ENCODE measurements around the gene FHL5. TPM values are rescaled to one million over a fixed set of nuclear protein-coding genes. Genes with fewer than 3 reads are reported as not detected.
A peak's percentile ranks its signal among the peaks of the same experiment; 100 is the strongest.
"Not testable (repeated sequence)": the region's sequence is repeated elsewhere in the genome, so short reads cannot be mapped to it uniquely, and the experiment has no call there.

Gene FHL5
- total RNA-seq, 1 experiment from 2014 or later, result not detected

DNA sequence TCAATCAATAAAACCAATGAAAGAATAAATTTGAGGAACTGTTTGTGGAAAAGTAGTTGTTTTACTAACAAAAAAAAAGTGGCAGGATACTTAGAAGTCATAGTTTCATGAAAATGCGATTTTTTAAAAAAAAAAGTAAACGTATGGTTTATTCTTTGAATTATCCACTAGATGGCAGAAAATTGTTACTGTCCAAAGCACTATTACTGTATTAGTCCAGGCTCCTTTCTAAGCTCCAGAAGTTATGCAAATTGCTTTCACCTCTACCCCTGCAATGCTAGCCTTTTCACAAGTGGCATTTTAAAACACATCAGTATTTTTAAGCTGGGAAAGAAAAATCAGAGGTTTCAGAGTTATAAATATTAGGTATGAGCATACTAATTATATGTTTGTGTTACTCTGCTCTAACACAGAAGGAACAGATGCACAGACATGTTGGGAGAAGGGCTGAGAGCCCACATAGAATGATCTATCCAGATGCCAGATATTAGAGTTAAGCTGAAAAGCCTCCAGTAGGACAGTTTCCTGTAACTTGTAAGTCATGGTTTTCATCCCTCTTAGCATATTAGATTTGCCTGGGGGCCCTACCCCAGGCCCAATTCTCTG lies 63.9 kb downstream of the FHL5 start:
- no peaks in the 10 kb centered on the region for H3K4me1 ChIP-seq (replicated peaks)
- H3K27ac ChIP-seq, result no peak overlapping the region
- H3K4me3 ChIP-seq, result no peak overlapping the region
- H3K36me3 ChIP-seq, result no peaks in the 10 kb centered on the region
- peaks cover 4% of the 10 kb centered on the region; the same call in 1 of the 2 replicates for H3K27me3 ChIP-seq (replicated peaks)
- H3K9me3 ChIP-seq (replicated peaks), result no peaks in the 10 kb centered on the region
- peak in 1 of 2 experiments; percentile 9 for DNase-seq (ENCODE audit: low read depth in 1 of 2, low spot score in 2 of 2)

DNA sequence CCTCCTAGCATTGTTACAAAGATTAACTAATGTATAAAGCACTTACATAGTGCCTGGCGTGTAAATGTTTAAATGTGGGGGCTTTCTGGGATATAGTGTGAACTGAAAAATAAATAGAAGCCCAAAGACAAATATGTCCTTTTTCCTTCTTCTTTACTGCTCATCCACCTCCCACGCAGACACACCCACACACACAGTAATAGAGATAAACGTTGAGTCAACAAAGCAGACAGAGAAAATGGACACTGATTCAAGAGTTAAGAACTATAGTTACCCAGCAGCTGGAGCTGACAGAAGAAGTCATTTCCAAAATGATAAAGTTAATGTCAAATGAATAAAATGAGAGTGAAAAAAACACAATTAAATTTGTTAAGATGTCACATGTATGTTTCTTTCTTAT lies 68.3 kb downstream of the FHL5 start:
- Histone ChIP-seq H3K4me1 (replicated peaks) (no peaks in the 10 kb centered on the region), H3K27ac (no peak overlapping the region), H3K36me3 (no peaks in the 10 kb centered on the region), H3K4me3 (no peak overlapping the region), H3K9me3 (replicated peaks) (no peaks in the 10 kb centered on the region), H3K27me3 (replicated peaks) (no peaks in the 10 kb centered on the region)
- DNase-seq (ENCODE audit: low read depth in 1 of 2, low spot score in 2 of 2), result no peak

DNA sequence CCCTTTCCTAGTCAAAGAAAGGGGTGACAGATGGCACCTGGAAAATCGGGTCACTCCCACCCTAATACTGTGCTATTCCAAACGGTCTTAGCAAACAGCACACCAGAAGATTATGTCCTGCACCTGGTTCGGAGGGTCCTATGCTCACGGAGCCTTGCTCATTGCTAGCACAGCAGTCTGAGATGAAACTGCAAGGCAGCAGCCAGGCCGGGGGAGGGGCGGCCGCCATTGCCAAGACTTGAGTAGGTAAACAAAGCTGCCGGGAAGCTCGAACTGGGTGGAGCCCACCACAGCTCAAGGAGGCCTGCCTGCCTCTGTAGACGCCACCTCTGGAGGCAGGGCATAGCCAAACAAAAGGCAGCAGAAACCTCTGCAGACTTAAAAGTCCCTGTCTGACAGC lies 75.1 kb downstream of the FHL5 start:
- not testable (repeated sequence) for H3K9me3 ChIP-seq (replicated peaks); H3K4me3 ChIP-seq; H3K27ac ChIP-seq; H3K4me1 ChIP-seq (replicated peaks); H3K27me3 ChIP-seq (replicated peaks); H3K36me3 ChIP-seq; DNase-seq (ENCODE audit: low read depth in 1 of 2, low spot score in 2 of 2)

DNA sequence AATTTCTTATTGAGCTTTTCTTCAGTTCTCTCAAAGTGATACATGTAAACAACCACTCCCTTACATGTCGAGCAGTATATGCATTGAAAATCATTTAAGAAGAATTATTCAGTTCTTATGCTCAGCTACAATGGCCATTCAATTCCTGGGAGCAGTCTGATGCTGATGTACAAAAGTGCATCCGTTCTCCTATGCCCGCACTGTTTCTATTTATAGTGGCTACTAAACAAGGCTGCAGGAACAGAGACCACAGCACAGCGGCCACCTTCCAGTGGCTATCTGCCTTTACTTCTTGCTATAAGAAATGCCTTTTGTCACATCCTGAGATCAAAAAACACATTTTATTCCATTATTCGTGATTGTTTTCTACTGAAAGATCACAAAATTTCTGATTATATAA lies 82.2 kb downstream of the FHL5 start:
- H3K27ac ChIP-seq, result no peak overlapping the region
- no peak for DNase-seq (ENCODE audit: low read depth in 1 of 2, low spot score in 2 of 2)
- H3K4me1 ChIP-seq (replicated peaks), result no peaks in the 10 kb centered on the region
- no peaks in the 10 kb centered on the region for H3K36me3 ChIP-seq
- H3K9me3 ChIP-seq (replicated peaks), result no peaks in the 10 kb centered on the region
- no peak overlapping the region for H3K4me3 ChIP-seq
- no peaks in the 10 kb centered on the region for H3K27me3 ChIP-seq (replicated peaks)

DNA sequence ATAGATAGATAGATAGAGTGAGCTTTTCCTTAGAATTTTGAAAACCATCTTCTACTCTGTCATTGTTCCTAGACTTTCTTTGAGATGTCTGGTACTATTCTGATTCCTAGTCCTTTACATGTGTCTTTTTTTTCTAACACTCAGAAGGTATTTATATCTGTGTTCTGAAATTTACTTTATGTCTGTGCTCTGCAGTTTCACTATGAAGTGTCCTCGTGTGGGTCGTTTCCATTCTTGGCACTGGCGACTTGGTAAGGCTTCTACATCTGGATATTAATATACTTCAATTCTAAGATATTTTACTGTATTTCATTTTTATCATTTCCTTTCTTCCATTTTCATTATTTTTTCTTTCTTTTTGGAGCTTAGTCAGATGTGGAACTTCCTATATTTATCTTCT lies 87.0 kb downstream of the FHL5 start:
- H3K4me1 ChIP-seq (replicated peaks), result no peaks in the 10 kb centered on the region

DNA sequence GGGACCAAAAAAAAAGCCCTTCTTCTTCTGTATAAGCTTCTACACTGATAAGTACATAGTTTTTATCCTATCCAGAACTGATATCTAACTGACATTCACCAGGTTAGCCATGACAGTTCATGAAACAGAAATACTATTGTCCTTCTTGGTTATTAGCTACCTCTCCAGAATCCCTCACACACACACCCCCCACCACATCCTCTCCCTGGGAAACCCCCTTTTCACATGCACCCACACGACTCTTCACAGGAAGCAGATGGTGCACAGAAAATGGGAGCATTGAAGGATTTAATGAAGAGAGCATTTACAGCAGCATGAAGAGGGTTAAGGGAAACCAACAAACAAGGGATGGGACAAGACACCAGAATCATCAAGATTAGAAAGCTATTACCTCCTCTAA lies 88.9 kb downstream of the FHL5 start:
- Histone ChIP-seq H3K36me3 (no peaks in the 10 kb centered on the region), H3K4me1 (replicated peaks) (no peaks in the 10 kb centered on the region), H3K27me3 (replicated peaks) (no peaks in the 10 kb centered on the region), H3K4me3 (no peak overlapping the region), H3K27ac (no peak overlapping the region), H3K9me3 (replicated peaks) (no peaks in the 10 kb centered on the region)
- DNase-seq (ENCODE audit: low read depth in 1 of 2, low spot score in 2 of 2), result no peak

More for the DNA sequence above, 87.0 kb downstream of the FHL5 start:
- H3K4me3 ChIP-seq, result no peak overlapping the region
- DNase-seq (ENCODE audit: low read depth in 1 of 2, low spot score in 2 of 2), result no peak
- H3K27me3 ChIP-seq (replicated peaks), result no peaks in the 10 kb centered on the region
- H3K36me3 ChIP-seq, result no peaks in the 10 kb centered on the region
- no peak overlapping the region for H3K27ac ChIP-seq
- no peaks in the 10 kb centered on the region for H3K9me3 ChIP-seq (replicated peaks)

DNA sequence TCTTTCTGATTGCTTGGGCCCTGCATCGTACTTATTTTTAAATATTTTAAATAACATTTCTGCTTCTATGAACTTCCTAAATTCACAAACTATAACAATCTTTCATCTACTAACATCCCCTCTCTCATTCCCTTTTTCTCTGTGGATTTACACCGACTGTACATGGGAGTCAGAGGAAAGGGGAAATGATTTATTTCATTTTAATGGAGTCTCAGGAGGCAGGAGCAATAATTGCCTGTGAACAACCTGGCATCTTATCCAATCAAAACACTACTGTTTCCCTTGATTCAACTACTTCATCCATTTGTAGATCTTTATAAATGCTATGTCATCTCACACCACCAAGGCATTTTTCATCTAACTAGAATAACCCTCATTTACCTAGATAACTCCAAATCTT lies 89.6 kb downstream of the FHL5 start:
- no peak for DNase-seq (ENCODE audit: low read depth in 1 of 2, low spot score in 2 of 2)
- no peaks in the 10 kb centered on the region for H3K36me3 ChIP-seq
- H3K4me3 ChIP-seq, result no peak overlapping the region
- H3K4me1 ChIP-seq (replicated peaks), result no peaks in the 10 kb centered on the region
- H3K27me3 ChIP-seq (replicated peaks), result no peaks in the 10 kb centered on the region
- no peak overlapping the region for H3K27ac ChIP-seq
- no peaks in the 10 kb centered on the region for H3K9me3 ChIP-seq (replicated peaks)

DNA sequence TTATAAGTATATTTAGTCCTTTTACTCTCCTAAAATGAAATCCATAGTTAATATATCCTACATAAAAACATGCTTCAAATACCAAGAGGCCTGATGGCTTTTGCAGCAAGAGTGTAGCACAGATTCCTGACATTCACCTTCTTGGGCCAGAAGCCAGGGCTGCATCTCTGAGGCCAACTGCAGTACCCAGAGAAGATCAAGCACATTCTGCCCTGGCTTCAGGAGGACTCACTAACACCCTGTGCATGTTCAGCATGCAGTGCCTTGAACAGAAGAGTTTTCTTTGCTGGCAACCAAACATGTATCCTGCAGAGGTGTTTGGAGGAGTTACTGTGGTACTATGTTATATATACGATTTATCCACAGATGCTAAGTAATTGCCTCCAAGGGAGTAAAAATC lies 90.3 kb downstream of the FHL5 start:
- no peaks in the 10 kb centered on the region for H3K36me3 ChIP-seq
- H3K9me3 ChIP-seq (replicated peaks), result no peaks in the 10 kb centered on the region
- no peaks in the 10 kb centered on the region for H3K4me1 ChIP-seq (replicated peaks)
- no peak for DNase-seq (ENCODE audit: low read depth in 1 of 2, low spot score in 2 of 2)
- no peak overlapping the region for H3K27ac ChIP-seq
- no peaks in the 10 kb centered on the region for H3K27me3 ChIP-seq (replicated peaks)
- H3K4me3 ChIP-seq, result no peak overlapping the region

DNA sequence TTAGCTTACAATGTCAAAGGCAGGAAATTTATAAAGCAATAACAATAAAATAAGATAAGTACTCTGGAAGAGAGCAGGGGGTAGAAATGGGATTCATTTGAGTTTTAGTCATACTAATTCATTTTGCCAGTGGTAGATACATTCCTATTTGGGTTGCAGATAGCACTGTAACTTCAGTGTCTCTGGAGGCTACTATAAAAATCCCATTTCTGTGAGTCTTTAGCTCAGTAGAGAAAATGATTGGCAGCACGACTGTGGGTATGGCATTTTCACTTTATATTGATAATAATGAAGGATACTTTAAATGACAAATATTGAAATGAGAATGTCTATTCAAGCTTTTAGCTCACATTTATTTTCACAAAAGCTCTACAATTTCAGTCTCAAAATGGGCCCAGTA lies 93.6 kb downstream of the FHL5 start:
- H3K27ac ChIP-seq, result no peak overlapping the region
- no peaks in the 10 kb centered on the region for H3K27me3 ChIP-seq (replicated peaks)
- no peak for DNase-seq (ENCODE audit: low read depth in 1 of 2, low spot score in 2 of 2)
- H3K9me3 ChIP-seq (replicated peaks), result no peaks in the 10 kb centered on the region
- H3K4me1 ChIP-seq (replicated peaks), result no peaks in the 10 kb centered on the region
- no peaks in the 10 kb centered on the region for H3K36me3 ChIP-seq
- no peak overlapping the region for H3K4me3 ChIP-seq

DNA sequence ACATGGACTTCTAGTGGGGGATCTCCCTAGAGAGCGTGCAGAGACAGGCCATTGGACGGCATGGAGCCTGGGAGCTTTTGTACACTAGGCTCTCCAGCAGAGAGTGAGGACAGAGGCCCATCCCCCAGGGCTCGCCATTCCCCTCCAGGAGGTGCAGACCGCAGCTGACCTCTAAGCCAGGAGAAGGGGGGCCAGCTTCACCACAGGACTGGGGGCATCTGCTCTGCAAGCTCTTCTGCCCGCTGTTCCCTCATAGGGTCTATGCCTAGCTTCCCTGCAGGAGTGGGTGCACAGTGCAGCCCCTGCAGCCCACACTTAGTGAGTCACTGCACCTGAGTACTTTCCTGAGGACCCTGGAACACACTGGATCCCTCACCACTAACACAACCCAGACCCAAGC lies 94.4 kb downstream of the FHL5 start:
- no peak for DNase-seq (ENCODE audit: low read depth in 1 of 2, low spot score in 2 of 2)
- no peak overlapping the region for H3K27ac ChIP-seq
- H3K4me3 ChIP-seq, result no peak overlapping the region
- no peaks in the 10 kb centered on the region for H3K27me3 ChIP-seq (replicated peaks)
- H3K36me3 ChIP-seq, result no peaks in the 10 kb centered on the region
- no peaks in the 10 kb centered on the region for H3K9me3 ChIP-seq (replicated peaks)
- H3K4me1 ChIP-seq (replicated peaks), result no peaks in the 10 kb centered on the region

DNA sequence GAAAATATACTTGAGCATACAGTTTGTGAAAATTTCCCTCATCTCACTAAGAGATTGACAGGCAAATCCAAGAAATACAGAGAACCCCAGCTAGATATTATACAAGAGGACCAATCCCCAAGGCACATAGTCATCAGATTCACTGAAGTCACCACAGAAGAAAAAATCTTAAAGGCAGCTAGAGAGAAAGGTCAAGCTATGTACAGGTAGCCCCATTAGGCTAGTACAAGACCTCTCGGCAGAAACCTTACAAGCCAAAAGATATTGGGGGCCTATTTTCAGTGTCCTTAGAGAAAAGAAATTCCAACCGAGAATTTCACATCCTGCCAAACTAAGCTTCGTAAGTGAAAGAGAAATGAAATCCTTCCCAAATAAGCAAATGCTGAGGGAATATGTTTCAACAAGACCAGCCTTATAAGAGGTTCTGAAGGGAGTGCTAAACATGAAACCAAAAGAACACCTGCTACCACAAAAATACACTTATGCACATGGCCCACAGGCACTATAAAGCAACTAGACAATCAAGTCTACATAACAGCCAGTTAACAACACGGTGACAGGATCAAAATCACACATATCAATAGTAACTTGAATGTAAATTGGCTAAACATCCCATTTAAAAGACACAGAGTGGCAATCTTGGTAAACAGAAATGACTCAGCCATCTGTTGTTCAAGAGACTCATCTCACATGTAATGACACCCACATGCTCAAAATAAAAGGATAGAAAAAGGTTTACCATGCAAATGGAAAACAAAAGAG lies 96.3 kb downstream of the FHL5 start:
- DNase-seq (ENCODE audit: low read depth in 1 of 2, low spot score in 2 of 2), result no peak
- no peaks in the 10 kb centered on the region for H3K9me3 ChIP-seq (replicated peaks)
- H3K27ac ChIP-seq, result no peak overlapping the region
- H3K4me3 ChIP-seq, result no peak overlapping the region
- no peaks in the 10 kb centered on the region for H3K27me3 ChIP-seq (replicated peaks)
- no peaks in the 10 kb centered on the region for H3K4me1 ChIP-seq (replicated peaks)
- no peaks in the 10 kb centered on the region for H3K36me3 ChIP-seq

Other genes with a start within 250 kb of the FHL5 start
- gene UFL1, start 41.3 kb upstream of the FHL5 start, total RNA-seq (2014; rRNA removed; shearing (Covaris generic)), result 21.6 and 26.4 TPM in 2 replicates